NCI-H187 (cell line): Measurements from ENCODE around the gene SHISA6.

ENCODE experiments used
- DNase-seq, 2 experiments: peaks; one replicate each; lab custom pipeline; 2025; lab: John Stamatoyannopoulos, UW

The SHISA6 gene

DNA sequence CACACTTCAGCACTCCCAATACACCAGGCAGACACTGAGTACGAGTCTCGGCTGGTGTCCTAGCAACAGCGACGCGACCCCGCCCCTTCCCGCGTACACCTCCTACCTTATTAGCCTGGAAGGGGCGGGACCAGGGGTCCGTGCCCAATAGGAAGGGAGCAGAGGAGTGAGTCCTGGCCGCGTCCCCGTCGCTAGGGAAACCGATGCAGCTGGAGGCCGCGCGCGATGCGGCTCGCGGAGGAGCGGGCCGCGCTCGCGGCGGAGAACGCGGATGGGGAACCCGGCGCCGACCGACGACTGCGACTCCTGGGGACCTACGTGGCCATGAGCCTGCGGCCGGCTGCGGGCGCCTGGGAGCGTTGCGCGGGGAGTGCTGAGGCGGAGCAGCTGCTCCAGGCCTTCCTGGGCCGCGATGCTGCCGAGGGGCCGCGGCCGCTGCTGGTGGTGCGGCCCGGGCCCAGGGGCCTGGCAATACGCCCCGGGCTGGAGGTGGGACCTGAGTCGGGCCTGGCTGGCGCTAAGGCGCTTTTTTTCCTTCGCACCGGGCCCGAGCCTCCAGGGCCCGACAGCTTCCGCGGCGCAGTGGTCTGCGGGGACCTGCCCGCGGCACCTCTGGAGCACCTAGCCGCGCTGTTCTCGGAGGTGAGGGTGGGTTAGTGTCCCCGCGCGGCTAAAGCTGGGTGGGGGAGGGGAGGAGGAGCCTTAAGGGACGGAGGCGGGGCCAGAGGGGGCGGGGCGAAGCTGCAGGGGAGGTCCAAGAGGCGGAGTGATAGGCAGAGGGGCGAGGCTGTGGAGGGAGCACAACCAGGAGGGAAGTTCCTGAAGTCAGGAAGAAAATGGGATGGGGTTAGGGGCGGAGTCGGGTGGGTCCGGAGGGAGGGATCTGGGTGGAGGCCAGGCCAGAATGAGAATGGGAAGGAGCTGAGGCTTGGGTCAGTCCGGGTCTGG is 357.5 kb downstream of the SHISA6 start, which contains the start of gene DNAH9:
TSS of gene DNAH9 (plus strand) at position 197 of the 948 bp plus-strand sequence. CDS start at position 226, 29 bp downstream.
- DNase-seq = peak in 1 of 2 experiments; percentile 1

DNA sequence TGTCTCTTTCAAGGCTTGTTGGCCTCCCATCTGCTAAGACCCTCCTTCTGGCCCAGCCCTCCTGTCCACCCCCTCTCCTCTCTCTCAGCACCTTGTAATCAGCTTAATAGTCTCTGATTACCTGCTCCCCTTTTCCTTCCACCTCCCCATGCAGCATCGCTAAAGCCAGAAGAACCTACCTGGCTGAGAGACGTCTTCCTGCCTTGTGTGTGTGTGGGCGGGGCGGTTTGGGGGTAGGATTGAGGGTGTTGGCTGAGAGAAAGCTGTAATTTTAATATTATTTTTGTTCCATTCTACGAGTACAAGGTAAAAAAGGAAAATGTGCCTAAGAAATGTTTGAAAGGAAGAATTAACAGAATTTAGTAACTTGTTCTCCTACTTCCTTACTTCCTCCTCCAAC is 360.6 kb downstream of the SHISA6 start:
- no peak for DNase-seq

DNA sequence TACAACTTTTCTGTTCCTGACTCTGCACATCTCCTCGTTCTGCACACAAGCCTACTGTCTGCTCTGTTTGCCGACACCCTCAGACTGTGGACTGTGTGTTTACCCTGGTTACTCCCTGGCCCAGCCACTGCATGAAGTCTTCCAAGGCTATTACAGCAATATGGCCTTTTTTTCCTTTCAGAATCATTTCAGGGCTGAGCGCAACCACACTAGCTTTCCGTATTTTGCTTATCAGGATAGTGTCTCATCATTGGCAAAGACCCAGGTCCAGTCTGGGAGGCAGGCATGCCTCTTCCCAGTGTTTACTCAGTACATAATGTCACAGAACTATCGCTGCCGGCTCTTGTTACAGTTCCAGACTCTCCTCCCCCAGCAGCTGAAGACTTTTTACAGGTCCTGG is 367.4 kb downstream of the SHISA6 start:
- DNase-seq = no peak

DNA sequence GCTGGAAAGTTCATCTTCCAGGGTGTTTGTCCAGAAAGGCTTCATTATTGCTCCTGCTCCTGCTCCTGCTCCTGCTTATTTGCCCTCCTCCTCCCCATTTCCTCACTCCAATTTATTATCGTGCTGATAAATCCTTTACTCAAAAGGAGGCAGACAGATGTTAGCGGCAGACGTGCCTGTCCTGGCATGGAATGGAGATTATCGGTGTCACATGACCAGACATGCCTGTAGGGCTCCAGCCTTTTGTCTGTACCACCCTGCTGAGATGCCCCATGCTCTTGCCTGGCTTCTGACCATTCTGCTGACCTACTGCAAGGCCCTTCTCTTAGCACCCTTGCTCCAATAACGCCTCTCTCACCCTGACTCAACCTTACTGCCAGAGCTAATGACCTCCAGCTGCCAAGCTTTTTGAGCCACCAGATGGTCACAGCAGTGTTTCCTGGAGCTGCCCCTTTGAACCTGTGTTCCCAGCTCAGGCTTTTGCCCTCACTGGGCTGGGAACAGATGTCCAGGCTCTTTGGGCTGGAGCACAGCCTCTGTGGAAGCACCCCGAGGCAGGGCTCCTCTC is 370.1 kb downstream of the SHISA6 start:
- no peak for DNase-seq

DNA sequence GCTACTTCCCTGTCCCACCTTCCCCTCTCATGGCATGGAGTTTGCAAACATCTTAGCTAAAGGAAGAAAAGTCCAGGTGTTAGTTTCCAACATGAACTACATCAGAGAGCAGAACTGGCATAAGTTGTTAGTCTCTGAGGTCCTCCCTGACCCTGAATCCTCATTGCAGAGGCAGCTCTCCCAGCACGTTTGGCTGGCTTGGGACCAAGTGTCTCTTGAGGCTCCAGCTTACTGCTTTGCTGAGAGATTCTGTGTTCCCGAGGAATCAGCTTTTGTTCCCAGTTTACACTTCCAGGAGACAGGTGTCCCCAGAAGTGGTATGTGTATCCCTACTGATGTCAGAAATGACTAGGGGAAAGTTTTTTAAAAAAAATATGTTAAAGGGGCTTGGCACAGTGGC is 371.9 kb downstream of the SHISA6 start:
- no peak for DNase-seq
